HG02938 (cell line): ENCODE measurements around the gene SELENOT.
A peak's percentile ranks its signal among the peaks of the same experiment; 100 is the strongest.
"Not testable (repeated sequence)": the region's sequence is repeated elsewhere in the genome, so short reads cannot be mapped to it uniquely, and the experiment has no call there.

Experiments used
- ATAC-seq: cut with Tn5 transposase; IDR thresholded peaks from one replicate; pipeline ENCODE4 v1.9.1; 2021; ENCODE audit warnings: mild to moderate bottlenecking, moderate library complexity; ENCODE audit not compliant: unreplicated experiment

Gene SELENOT

GRCh38 chr3:150603153-150603979 lies at the start of gene SELENOT:
TSS of gene SELENOT (plus strand) at chr3:150603321. CDS start at chr3:150603363, 42 bp downstream.
- ATAC-seq, result peak; percentile 55

- ATAC-seq, result no peak
Observed at GRCh38 chr3:150555859-150556436, 47.2 kb upstream of the SELENOT start.

GRCh38 chr3:150556792-150557191 lies 46.3 kb upstream of the SELENOT start:
- no peak for ATAC-seq

GRCh38 chr3:150557725-150558124 lies 45.4 kb upstream of the SELENOT start:
- no peak for ATAC-seq

- ATAC-seq, result no peak
Observed at GRCh38 chr3:150564243-150564642, 38.9 kb upstream of the SELENOT start.

- no peak for ATAC-seq
Observed at GRCh38 chr3:150567328-150567727, 35.8 kb upstream of the SELENOT start.

- ATAC-seq, result no peak
Observed at GRCh38 chr3:150577855-150578254, 25.3 kb upstream of the SELENOT start.

- ATAC-seq, result no peak
Observed at GRCh38 chr3:150581174-150581573, 21.9 kb upstream of the SELENOT start.

- ATAC-seq, result peak; percentile 71
Observed at GRCh38 chr3:150582620-150583019, 20.5 kb upstream of the SELENOT start.

- peak; percentile 52 for ATAC-seq
Observed at GRCh38 chr3:150583028-150583427, 20.1 kb upstream of the SELENOT start.

- no peak for ATAC-seq
Observed at GRCh38 chr3:150588027-150588830, 14.9 kb upstream of the SELENOT start.

- no peak for ATAC-seq
Observed at GRCh38 chr3:150589759-150590158, 13.4 kb upstream of the SELENOT start.

- ATAC-seq, result no peak
Observed at GRCh38 chr3:150594150-150594549, 9.0 kb upstream of the SELENOT start.

- ATAC-seq, result no peak
Observed at GRCh38 chr3:150597646-150598045, 5.5 kb upstream of the SELENOT start.

- no peak for ATAC-seq
Observed at GRCh38 chr3:150599611-150600297, 3.4 kb upstream of the SELENOT start.

- ATAC-seq, result not testable (repeated sequence)
Observed at GRCh38 chr3:150600647-150601530, 2.2 kb upstream of the SELENOT start.

- peak; percentile 8 for ATAC-seq
Observed at GRCh38 chr3:150602426-150603152, 532 bp upstream of the SELENOT start.

- ATAC-seq, result no peak
Observed at GRCh38 chr3:150603980-150604319, 829 bp downstream of the SELENOT start.

- ATAC-seq, result no peak
Observed at GRCh38 chr3:150605998-150606641, 3.0 kb downstream of the SELENOT start.
